Naive thymus-derived CD4-positive, alpha-beta T cell (primary cell): ENCODE data around the gene ASTN1. TPM values are rescaled to one million over a fixed set of nuclear protein-coding genes. Genes with fewer than 3 reads are reported as not detected.

Experiments
- ATAC-seq: fragments of 150-1000 bp; cut with Tn5 transposase; 2 replicates; pipeline ENCODE4 v1.10.0; 2021; ENCODE audit warnings: mild to moderate bottlenecking, moderate library complexity
- CTCF ChIA-PET: fragments of 350-600 bp; sonication (Branson Sonifier 250); formaldehyde crosslinking; loops from one replicate; lab custom pipeline; 2021; ENCODE audit warnings: antibody characterized with exemption; lab: Charles Lee
- POLR2A ChIA-PET: fragments of 350-600 bp; sonication (Branson Sonifier 250); formaldehyde crosslinking; loops from one replicate; lab custom pipeline; 2021; ENCODE audit warnings: antibody characterized with exemption, inconsistent platforms; lab: Charles Lee
- DNase-seq, 9 donors: peaks; one replicate each; pipeline versions ENCODE4 v3.0.0 to v3.0.0-alpha.2; 2020 to 2022; ENCODE audit warnings: mixed read lengths in 1 of 9
- H3K27ac ChIP-seq: one replicate; pipeline ENCODE4 v1.7.0; 2013; ENCODE audit warnings: mild to moderate bottlenecking, low read depth, low read length, moderate library complexity
- H3K27me3 ChIP-seq, 2 donors: one replicate each; pipeline ENCODE4 v1.7.0; 2013; ENCODE audit warnings: low read length in 2 of 2, mild to moderate bottlenecking in 2 of 2, moderate library complexity in 2 of 2; ENCODE audit not compliant: control insufficient read depth in 2 of 2, insufficient read depth in 2 of 2
- H3K36me3 ChIP-seq, 3 experiments: 1 replicate in 2 of 3; 2 replicates in 1 of 3; pipeline ENCODE4 v1.7.0; 2013; ENCODE audit warnings: low read length in 3 of 3, mild to moderate bottlenecking in 3 of 3, moderate library complexity in 1 of 3; ENCODE audit not compliant: insufficient read depth in 3 of 3, control insufficient read depth in 2 of 3
- H3K4me1 ChIP-seq, 2 donors: one replicate each; pipeline ENCODE4 v1.7.0; 2013; ENCODE audit warnings: low read length in 2 of 2, mild to moderate bottlenecking in 2 of 2, moderate library complexity in 1 of 2; ENCODE audit not compliant: control insufficient read depth in 2 of 2, insufficient read depth in 2 of 2
- H3K4me3 ChIP-seq: 2 replicates; pipeline ENCODE4 v1.7.0; 2013; ENCODE audit warnings: mild to moderate bottlenecking, low read length
- H3K9me3 ChIP-seq, 3 experiments: 1 replicate in 2 of 3; 2 replicates in 1 of 3; pipeline ENCODE4 v1.7.0; 2013; ENCODE audit warnings: low read length in 3 of 3; ENCODE audit not compliant: control insufficient read depth in 2 of 3
- H3K27ac Mint-ChIP-seq, 9 donors: one replicate each; pipeline ENCODE4 v1.8.0; 2020 to 2022; ENCODE audit warnings: mixed read lengths in 9 of 9, mild to moderate bottlenecking in 8 of 9, moderate library complexity in 5 of 9, inconsistent platforms in 2 of 9
- H3K27me3 Mint-ChIP-seq, 5 donors: one replicate each; pipeline ENCODE4 v1.8.0; 2021 to 2022; ENCODE audit warnings: mixed read lengths in 5 of 5, mild to moderate bottlenecking in 1 of 5
- H3K36me3 Mint-ChIP-seq, 5 donors: one replicate each; pipeline ENCODE4 v1.8.0; 2020 to 2022; ENCODE audit warnings: mixed read lengths in 5 of 5, mild to moderate bottlenecking in 3 of 5, inconsistent platforms in 1 of 5
- H3K4me1 Mint-ChIP-seq, 7 donors: one replicate each; pipeline ENCODE4 v1.8.0; 2020 to 2022; ENCODE audit warnings: mixed read lengths in 7 of 7, mild to moderate bottlenecking in 3 of 7, inconsistent platforms in 1 of 7
- H3K4me3 Mint-ChIP-seq, 10 donors: one replicate each; pipeline ENCODE4 v1.8.0; 2020 to 2022; ENCODE audit warnings: mild to moderate bottlenecking in 10 of 10, mixed read lengths in 10 of 10, moderate library complexity in 6 of 10, inconsistent platforms in 2 of 10
- H3K9me3 Mint-ChIP-seq, 11 donors: one replicate each; pipeline ENCODE4 v1.8.0; 2020 to 2022; ENCODE audit warnings: mixed read lengths in 11 of 11, mild to moderate bottlenecking in 4 of 11, inconsistent platforms in 1 of 11, moderate library complexity in 1 of 11
- intact Hi-C, 2 donors: fragments of 100-400 bp; cut with micrococcal nuclease; formaldehyde crosslinking; loops; one replicate each; pipeline ENCODE4 v1.15.1; 2023
- polyA plus RNA-seq, 2 donors: library from polyadenylated mRNA; unstranded; fragments of 300-500 nt; fragmentation: Illumina TruSeq; gene quantifications; one replicate each; pipeline ENCODE4 v1.2.3, GENCODE V29; 2021
- total RNA-seq, 6 experiments: library from RNA in 5 of 6; stranded (reverse) in 5 of 6; gene quantifications; 1 replicate in 5 of 6; 2 replicates in 1 of 6; pipeline ENCODE4 v1.2.3 and lab custom pipeline; 2021 to 2026

ASTN1 gene
- total and polyA plus RNA-seq, 7 experiments from 2014 or later, result 0.07 TPM; not detected in 6

GRCh38 chr1:177119311-177119710, 45.2 kb downstream of the ASTN1 start:
- no peaks in the 10 kb centered on the region for H3K27me3 ChIP-seq
- H3K4me3 Mint-ChIP-seq, result no peak overlapping the region
- CTCF ChIA-PET, result no interaction called here
- H3K4me1 Mint-ChIP-seq, result no peaks in the 10 kb centered on the region
- H3K27ac ChIP-seq, result no peak overlapping the region
- H3K9me3 ChIP-seq, result no peaks in the 10 kb centered on the region
- ATAC-seq (no peak), DNase-seq (no peak)
- no peak overlapping the region for H3K4me3 ChIP-seq
- intact Hi-C loops, result no loop called here
- peaks cover 0 to 11% (median 0%) of the 10 kb centered on the region in 11 donors for H3K9me3 Mint-ChIP-seq
- H3K27ac Mint-ChIP-seq, result no peak overlapping the region
- POLR2A ChIA-PET, result no interaction called here
- no peaks in the 10 kb centered on the region for H3K36me3 ChIP-seq
- no peaks in the 10 kb centered on the region for H3K4me1 ChIP-seq
- peaks cover 0 to 14% (median 3%) of the 10 kb centered on the region in 5 donors for H3K27me3 Mint-ChIP-seq
- no peaks in the 10 kb centered on the region for H3K36me3 Mint-ChIP-seq

GRCh38 chr1:177118901-177119300, 45.6 kb downstream of the ASTN1 start:
- DNase-seq (no peak), ATAC-seq (no peak)
- POLR2A ChIA-PET, result no interaction called here
- H3K27me3 Mint-ChIP-seq, result peaks cover 0 to 14% (median 3%) of the 10 kb centered on the region in 5 donors
- peaks cover 0 to 11% (median 0%) of the 10 kb centered on the region in 11 donors for H3K9me3 Mint-ChIP-seq
- Histone ChIP-seq H3K4me3 (no peak overlapping the region), H3K27ac (no peak overlapping the region), H3K36me3 (no peaks in the 10 kb centered on the region), H3K27me3 (no peaks in the 10 kb centered on the region), H3K9me3 (no peaks in the 10 kb centered on the region), H3K4me1 (no peaks in the 10 kb centered on the region)
- no peaks in the 10 kb centered on the region for H3K36me3 Mint-ChIP-seq
- CTCF ChIA-PET, result no interaction called here
- intact Hi-C loops, result no loop called here
- H3K4me3 Mint-ChIP-seq, result no peak overlapping the region
- no peak overlapping the region for H3K27ac Mint-ChIP-seq
- H3K4me1 Mint-ChIP-seq, result no peaks in the 10 kb centered on the region

- peaks cover 0 to 3% (median 0%) of the 10 kb centered on the region in 5 donors for H3K36me3 Mint-ChIP-seq
- DNase-seq (no peak), ATAC-seq (no peak)
- H3K4me1 Mint-ChIP-seq, result no peaks in the 10 kb centered on the region
- H3K27ac Mint-ChIP-seq, result no peak overlapping the region
- peaks cover 0 to 19% (median 4%) of the 10 kb centered on the region in 5 donors for H3K27me3 Mint-ChIP-seq
- H3K9me3 Mint-ChIP-seq, result peaks cover 0 to 10% (median 1%) of the 10 kb centered on the region in 11 donors
- Histone ChIP-seq H3K4me1 (no peaks in the 10 kb centered on the region), H3K36me3 (no peaks in the 10 kb centered on the region), H3K9me3 (no peaks in the 10 kb centered on the region), H3K4me3 (no peak overlapping the region), H3K27ac (no peak overlapping the region), H3K27me3 (no peaks in the 10 kb centered on the region)
- CTCF ChIA-PET, result no interaction called here
- intact Hi-C loops, result no loop called here
- POLR2A ChIA-PET, result no interaction called here
- H3K4me3 Mint-ChIP-seq, result no peak overlapping the region
Observed at GRCh38 chr1:177116941-177117340, 47.6 kb downstream of the ASTN1 start.

- H3K27ac Mint-ChIP-seq, result no peak overlapping the region
- intact Hi-C loops, result no loop called here
- CTCF ChIA-PET, result no interaction called here
Observed at GRCh38 chr1:177106614-177107365, 57.7 kb downstream of the ASTN1 start.

GRCh38 chr1:177106196-177106595, 58.3 kb downstream of the ASTN1 start:
- Mint-ChIP-seq H3K4me3 (no peak overlapping the region), H3K9me3 (peaks cover 0 to 8% (median 0%) of the 10 kb centered on the region in 11 donors), H3K27me3 (no peaks in the 10 kb centered on the region), H3K4me1 (no peaks in the 10 kb centered on the region), H3K36me3 (no peaks in the 10 kb centered on the region), H3K27ac (no peak overlapping the region)
- intact Hi-C loops, result no loop called here
- Histone ChIP-seq H3K4me1 (no peaks in the 10 kb centered on the region), H3K27ac (no peak overlapping the region), H3K27me3 (no peaks in the 10 kb centered on the region), H3K9me3 (no peaks in the 10 kb centered on the region), H3K4me3 (no peak overlapping the region), H3K36me3 (no peaks in the 10 kb centered on the region)
- POLR2A ChIA-PET, result no interaction called here
- DNase-seq (no peak), ATAC-seq (no peak)
- CTCF ChIA-PET, result no interaction called here

More at GRCh38 chr1:177106614-177107365, 57.7 kb downstream of the ASTN1 start:
- Histone ChIP-seq H3K36me3 (no peaks in the 10 kb centered on the region), H3K27me3 (no peaks in the 10 kb centered on the region), H3K27ac (no peak overlapping the region), H3K9me3 (no peaks in the 10 kb centered on the region), H3K4me3 (no peak overlapping the region), H3K4me1 (no peaks in the 10 kb centered on the region)
- no peaks in the 10 kb centered on the region for H3K36me3 Mint-ChIP-seq
- POLR2A ChIA-PET, result no interaction called here
- H3K4me1 Mint-ChIP-seq, result no peaks in the 10 kb centered on the region
- H3K27me3 Mint-ChIP-seq, result no peaks in the 10 kb centered on the region
- no peak overlapping the region for H3K4me3 Mint-ChIP-seq
- ATAC-seq (no peak), DNase-seq (no peak)
- H3K9me3 Mint-ChIP-seq, result peaks cover 0 to 8% (median 0%) of the 10 kb centered on the region in 11 donors

- CTCF ChIA-PET, result no interaction called here
Observed at GRCh38 chr1:177103005-177103852, 61.3 kb downstream of the ASTN1 start.

More at GRCh38 chr1:177103005-177103852, 61.3 kb downstream of the ASTN1 start:
- Mint-ChIP-seq H3K4me1 (no peaks in the 10 kb centered on the region), H3K27me3 (peaks cover 0 to 6% (median 0%) of the 10 kb centered on the region in 5 donors), H3K27ac (peak overlapping the region in 1 of 9 donors; percentile 86), H3K9me3 (peaks cover 0 to 12% (median 0%) of the 10 kb centered on the region in 11 donors), H3K4me3 (no peak overlapping the region), H3K36me3 (no peaks in the 10 kb centered on the region)
- intact Hi-C loops, result no loop called here
- H3K36me3 ChIP-seq, result no peaks in the 10 kb centered on the region
- H3K9me3 ChIP-seq, result no peaks in the 10 kb centered on the region
- ATAC-seq (no peak), DNase-seq (no peak)
- H3K4me3 ChIP-seq, result no peak overlapping the region
- no peaks in the 10 kb centered on the region for H3K4me1 ChIP-seq
- no peak overlapping the region for H3K27ac ChIP-seq
- POLR2A ChIA-PET, result no interaction called here
- no peaks in the 10 kb centered on the region for H3K27me3 ChIP-seq
